Measurements from ENCODE around the gene SHISA3.

Gene SHISA3

DNA sequence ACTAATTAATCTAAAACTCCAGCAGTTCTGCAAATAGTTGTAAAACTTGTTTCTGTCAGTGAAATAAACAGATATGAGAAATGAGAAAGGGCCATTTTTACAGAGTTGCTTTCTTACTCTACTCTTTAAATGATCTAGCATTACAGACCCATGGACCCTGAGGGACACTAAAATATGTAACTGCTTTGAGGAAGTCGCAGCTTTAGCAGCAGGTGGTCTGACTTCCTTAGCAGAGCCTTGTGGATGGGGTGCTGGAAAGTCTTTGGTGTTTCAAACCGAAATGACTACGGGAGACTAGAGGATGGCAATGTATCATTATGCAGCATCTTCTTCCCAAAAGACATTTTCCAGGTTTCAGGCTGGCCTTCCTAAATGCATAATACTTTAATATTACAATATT lies 18.7 kb downstream of the SHISA3 start:
- Histone ChIP-seq H3K4me3 (no peak overlapping the region), H3K27ac (no peak overlapping the region)
- DNase-seq (ENCODE audit: low spot score): no peak
- TF ChIP-seq, protein P1, sequence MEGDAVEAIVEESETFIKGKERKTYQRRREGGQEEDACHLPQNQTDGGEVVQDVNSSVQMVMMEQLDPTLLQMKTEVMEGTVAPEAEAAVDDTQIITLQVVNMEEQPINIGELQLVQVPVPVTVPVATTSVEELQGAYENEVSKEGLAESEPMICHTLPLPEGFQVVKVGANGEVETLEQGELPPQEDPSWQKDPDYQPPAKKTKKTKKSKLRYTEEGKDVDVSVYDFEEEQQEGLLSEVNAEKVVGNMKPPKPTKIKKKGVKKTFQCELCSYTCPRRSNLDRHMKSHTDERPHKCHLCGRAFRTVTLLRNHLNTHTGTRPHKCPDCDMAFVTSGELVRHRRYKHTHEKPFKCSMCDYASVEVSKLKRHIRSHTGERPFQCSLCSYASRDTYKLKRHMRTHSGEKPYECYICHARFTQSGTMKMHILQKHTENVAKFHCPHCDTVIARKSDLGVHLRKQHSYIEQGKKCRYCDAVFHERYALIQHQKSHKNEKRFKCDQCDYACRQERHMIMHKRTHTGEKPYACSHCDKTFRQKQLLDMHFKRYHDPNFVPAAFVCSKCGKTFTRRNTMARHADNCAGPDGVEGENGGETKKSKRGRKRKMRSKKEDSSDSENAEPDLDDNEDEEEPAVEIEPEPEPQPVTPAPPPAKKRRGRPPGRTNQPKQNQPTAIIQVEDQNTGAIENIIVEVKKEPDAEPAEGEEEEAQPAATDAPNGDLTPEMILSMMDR (IDR thresholded peaks at IDR 0.05): no peak

DNA sequence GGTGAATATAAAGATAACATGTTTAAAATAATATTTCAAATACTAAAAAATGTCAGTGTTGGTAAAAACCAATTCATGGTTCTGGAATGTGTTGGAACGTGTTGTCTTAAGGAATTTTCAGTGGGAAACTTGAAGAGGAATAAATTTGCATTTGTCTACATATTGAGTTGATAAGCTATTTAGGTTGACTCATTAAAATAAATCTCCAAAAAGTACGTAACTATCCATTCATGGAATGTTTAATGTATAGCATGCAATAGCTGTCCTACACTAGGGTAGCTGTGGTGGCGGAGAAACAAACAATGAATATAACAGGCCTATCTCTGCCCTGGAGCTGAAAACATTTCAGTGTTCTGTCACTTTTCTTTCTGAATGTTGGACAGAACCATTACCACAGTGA lies 20.3 kb downstream of the SHISA3 start:
- TF ChIP-seq, protein P1 (IDR thresholded peaks at IDR 0.05): no peak
- Histone ChIP-seq H3K4me3 (no peak overlapping the region), H3K27ac (no peak overlapping the region)
- no peak for DNase-seq (ENCODE audit: low spot score)

DNA sequence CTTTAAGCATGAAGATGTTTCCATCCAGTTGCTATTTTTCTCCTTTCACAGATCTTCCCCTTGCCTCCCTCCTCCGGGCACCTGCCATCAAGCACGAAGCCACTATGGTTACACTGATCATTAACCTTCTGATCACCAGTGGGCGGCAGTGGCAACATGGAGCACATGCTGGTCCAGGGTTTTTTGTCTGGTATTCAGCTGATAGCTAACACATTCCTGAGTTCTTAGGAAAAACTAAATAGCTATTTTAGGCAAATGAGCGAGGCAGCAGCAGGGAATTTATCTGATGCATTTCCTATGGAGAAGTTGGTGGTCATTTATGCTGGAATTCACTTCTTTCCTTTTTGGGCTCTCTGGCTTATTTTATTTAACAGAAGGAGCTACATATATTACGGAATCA lies 22.9 kb downstream of the SHISA3 start:
- DNase-seq (ENCODE audit: low spot score): no peak
- H3K27ac ChIP-seq: no peak overlapping the region
- TF ChIP-seq, protein P1 (IDR thresholded peaks at IDR 0.05): no peak

DNA sequence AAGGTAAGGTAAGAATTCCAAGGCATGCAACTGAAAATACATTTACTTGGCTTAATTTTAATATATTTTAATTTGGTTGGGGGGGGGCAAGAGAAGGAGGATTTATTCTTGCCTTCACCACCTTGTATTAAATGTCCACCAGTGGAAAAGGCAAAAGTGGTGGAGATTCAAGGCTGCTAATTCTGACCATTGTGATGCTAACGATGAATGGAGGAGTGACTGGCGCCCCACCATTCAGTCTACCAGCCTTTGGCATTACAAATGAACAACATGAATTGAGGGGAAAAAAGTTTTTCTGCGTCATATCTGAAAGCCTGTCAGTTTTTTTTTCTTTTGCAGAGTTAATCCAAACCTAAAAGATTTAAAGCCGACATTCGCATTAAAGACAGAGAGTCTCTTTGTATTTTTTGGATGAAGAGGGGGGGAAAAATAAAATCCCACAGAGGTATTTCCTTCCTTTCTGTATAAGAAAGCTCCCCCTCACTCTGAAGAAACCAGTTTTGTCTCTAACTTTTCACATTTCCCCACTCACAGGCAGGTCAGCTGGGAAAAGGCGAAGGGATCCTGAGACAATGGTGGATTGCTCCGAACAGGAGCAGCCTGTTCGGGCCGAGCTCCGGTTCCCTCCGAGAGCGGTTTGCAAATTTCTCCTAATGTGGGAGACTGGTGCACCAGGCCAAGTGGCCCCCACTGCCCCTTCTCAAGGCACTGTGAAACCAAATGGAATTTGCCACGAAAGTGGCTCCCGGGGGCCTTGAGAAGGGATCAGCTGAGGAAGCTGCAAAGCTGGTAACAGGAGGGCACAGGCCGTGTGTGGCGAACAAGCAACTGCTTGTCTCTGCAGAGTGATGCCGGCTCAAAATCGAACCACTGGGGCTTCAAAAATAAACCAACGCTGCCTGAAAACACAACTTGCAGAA lies 28.1 kb downstream of the SHISA3 start:
- no peak for DNase-seq (ENCODE audit: low spot score)
- no peak overlapping the region for H3K4me3 ChIP-seq
- no peak overlapping the region for H3K27ac ChIP-seq
- TF ChIP-seq, protein P1 (IDR thresholded peaks at IDR 0.05): no peak

More for the DNA sequence above, 22.9 kb downstream of the SHISA3 start:
- no peak overlapping the region for H3K4me3 ChIP-seq

DNA sequence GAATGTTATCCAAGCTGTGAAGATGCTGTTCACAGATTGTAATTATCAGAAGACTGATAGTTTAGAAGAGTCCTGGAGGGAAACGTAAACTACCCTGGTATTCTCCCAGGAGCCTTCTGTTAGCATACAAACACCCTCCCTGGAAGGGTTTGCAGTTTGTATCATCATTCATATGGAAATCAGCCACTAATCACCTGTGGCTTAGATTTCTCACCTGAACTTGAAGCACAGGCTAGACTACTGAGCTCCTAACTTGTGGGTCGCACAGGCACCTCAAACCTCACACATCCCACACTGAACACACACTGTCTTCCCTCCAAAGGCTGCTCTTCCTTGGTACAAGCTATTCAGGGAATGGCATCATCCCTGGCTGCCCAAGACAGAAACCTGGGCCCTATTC lies 30.7 kb downstream of the SHISA3 start:
- DNase-seq (ENCODE audit: low spot score): no peak
- TF ChIP-seq, protein P1 (IDR thresholded peaks at IDR 0.05): no peak
- Histone ChIP-seq H3K4me3 (no peak overlapping the region), H3K27ac (no peak overlapping the region)

DNA sequence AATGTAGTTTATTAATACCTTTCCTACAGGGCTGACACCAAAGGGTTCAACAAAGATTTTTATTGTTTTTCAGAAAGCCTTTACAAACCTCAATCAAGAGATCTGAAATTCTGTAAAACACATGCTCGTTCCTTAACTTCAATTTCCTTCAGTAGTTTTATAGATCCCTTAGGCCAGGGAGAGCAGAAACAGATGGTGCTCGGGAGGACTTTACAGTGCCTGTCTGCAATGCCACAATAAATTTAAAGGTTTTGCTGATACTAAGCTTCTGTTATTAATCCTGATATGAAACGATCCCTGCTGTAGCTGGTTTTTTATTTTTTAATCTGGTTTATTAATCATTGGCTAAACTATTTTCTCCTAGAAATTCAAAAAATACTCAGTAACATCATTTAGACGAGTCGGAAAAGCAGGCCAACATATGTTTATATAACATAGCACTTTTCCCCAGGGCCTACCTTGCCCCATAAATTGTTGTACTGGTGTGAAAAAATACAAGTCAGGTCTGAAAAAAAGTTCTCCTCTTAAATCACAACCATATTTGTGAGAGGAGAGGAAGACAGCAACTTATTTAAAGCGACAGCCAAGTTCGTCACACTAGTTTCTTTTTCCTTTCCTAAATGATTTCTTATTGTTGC lies 39.8 kb downstream of the SHISA3 start:
- Histone ChIP-seq H3K4me3 (no peak overlapping the region), H3K27ac (no peak overlapping the region)
- DNase-seq (ENCODE audit: low spot score): no peak
- TF ChIP-seq, protein P1 (IDR thresholded peaks at IDR 0.05): no peak

All from coronary artery (tissue), 2 donors.